OCI-LY7 (cell line): Measurements from ENCODE around the gene HSPD1. TPM values are rescaled to one million over a fixed set of nuclear protein-coding genes. Genes with fewer than 3 reads are reported as not detected.
A peak's percentile ranks its signal among the peaks of the same experiment; 100 is the strongest.

Experiments used
- BruUV-seq: library from RNA; stranded (reverse); fragments of 400-500 nt; replicated peaks from 2 replicates; lab custom pipeline; 2021; lab: Mats Ljungman, UMichigan
- CTCF ChIA-PET: fragments of 300-600 bp; sonication (Branson Sonifier 250); formaldehyde crosslinking; loops from one replicate; lab custom pipeline; 2022; ENCODE audit warnings: antibody characterized with exemption; ENCODE audit not compliant: unreplicated experiment; lab: Charles Lee
- POLR2A ChIA-PET: fragments of 300-600 bp; sonication (Branson Sonifier 250); formaldehyde crosslinking; loops from one replicate; lab custom pipeline; 2022; ENCODE audit warnings: antibody characterized with exemption; lab: Charles Lee
- DNase-seq: peaks from one replicate; pipeline ENCODE4 v3.0.0-alpha.2; 2015; ENCODE audit warnings: low spot score
- H2AFZ ChIP-seq: fragments of 200-600 bp; sonication (generic), shearing (Covaris generic); 2 replicates; pipeline ENCODE4 v1.6.1; 2014; ENCODE audit warnings: mild to moderate bottlenecking, antibody characterized with exemption, low read length, moderate library complexity
- H3K27ac ChIP-seq: fragments of 200-600 bp; sonication (generic); 2 replicates; pipeline ENCODE4 v1.5.1; 2014; ENCODE audit warnings: mixed run types, low read depth, mild to moderate bottlenecking, moderate library complexity, low read length, inconsistent platforms; ENCODE audit not compliant: poor library complexity, severe bottlenecking
- H3K36me3 ChIP-seq: fragments of 200-600 bp; sonication (generic); 2 replicates; pipeline ENCODE4 v1.6.1; 2014; ENCODE audit warnings: mild to moderate bottlenecking, antibody characterized with exemption, low read length, moderate library complexity, mixed read lengths; ENCODE audit not compliant: insufficient read depth
- H3K4me1 ChIP-seq: fragments of 200-600 bp; sonication (generic); 2 replicates; pipeline ENCODE4 v1.5.1; 2014; ENCODE audit warnings: mild to moderate bottlenecking, low read length; ENCODE audit not compliant: insufficient read depth, poor library complexity, severe bottlenecking
- H3K4me2 ChIP-seq: fragments of 200-600 bp; sonication (generic); 2 replicates; pipeline ENCODE4 v1.6.1; 2014; ENCODE audit warnings: mild to moderate bottlenecking, low read length
- H3K4me3 ChIP-seq: fragments of 200-600 bp; sonication (generic); 2 replicates; pipeline ENCODE4 v1.5.1; 2014; ENCODE audit warnings: mild to moderate bottlenecking, low read depth, low read length; ENCODE audit not compliant: poor library complexity, severe bottlenecking
- H3K79me2 ChIP-seq: fragments of 200-600 bp; sonication (generic); 2 replicates; pipeline ENCODE4 v1.6.1; 2016; ENCODE audit warnings: low read depth, mild to moderate bottlenecking, low read length, moderate library complexity, mixed read lengths; ENCODE audit not compliant: insufficient read depth
- H3K9me2 ChIP-seq: fragments of 200-600 bp; sonication (generic); 2 replicates; pipeline ENCODE4 v1.6.1; 2016; ENCODE audit warnings: mild to moderate bottlenecking, low read length, mixed read lengths; ENCODE audit not compliant: insufficient read depth
- H3K9me3 ChIP-seq: fragments of 200-600 bp; sonication (generic); 2 replicates; pipeline ENCODE4 v1.6.1; 2014; ENCODE audit warnings: mild to moderate bottlenecking, mixed run types, low read length, mixed read lengths
- H4K20me1 ChIP-seq: fragments of 200-600 bp; sonication (generic); 2 replicates; pipeline ENCODE4 v1.6.1; 2014; ENCODE audit warnings: mild to moderate bottlenecking, antibody characterized with exemption, low read length, moderate library complexity, mixed read lengths; ENCODE audit not compliant: insufficient read depth
- CTCF ChIP-seq: fragments of 200-600 bp; sonication (generic); conservative IDR thresholded peaks from 2 replicates; pipeline ENCODE4 v1.5.1; 2014; ENCODE audit warnings: mild to moderate bottlenecking, antibody characterized with exemption, low read length, moderate library complexity, mixed read lengths
- EZH2phosphoT487 ChIP-seq: fragments of 200-600 bp; sonication (generic); IDR thresholded peaks from 2 replicates; pipeline ENCODE4 v1.6.1; 2018; ENCODE audit warnings: low read depth, borderline replicate concordance, mild to moderate bottlenecking, mixed run types, antibody characterized with exemption, low read length, moderate library complexity, mixed read lengths
- intact Hi-C: fragments of 100-400 bp; cut with micrococcal nuclease; formaldehyde crosslinking; loops from one replicate; pipeline ENCODE4 v1.10.0; 2022; ENCODE audit not compliant: unreplicated experiment
- total RNA-seq, 2 experiments: library from RNA; depleted of rRNA in 1 of 2; stranded (reverse); fragments of >200 nt in 1 of 2; shearing (Covaris generic) in 1 of 2; gene quantifications; 2 replicates each; pipeline ENCODE4 v1.2.3, GENCODE V29; 2014 to 2022

The HSPD1 gene
- total RNA-seq, 2 experiments from 2014 or later: 370 to 702 TPM

DNA sequence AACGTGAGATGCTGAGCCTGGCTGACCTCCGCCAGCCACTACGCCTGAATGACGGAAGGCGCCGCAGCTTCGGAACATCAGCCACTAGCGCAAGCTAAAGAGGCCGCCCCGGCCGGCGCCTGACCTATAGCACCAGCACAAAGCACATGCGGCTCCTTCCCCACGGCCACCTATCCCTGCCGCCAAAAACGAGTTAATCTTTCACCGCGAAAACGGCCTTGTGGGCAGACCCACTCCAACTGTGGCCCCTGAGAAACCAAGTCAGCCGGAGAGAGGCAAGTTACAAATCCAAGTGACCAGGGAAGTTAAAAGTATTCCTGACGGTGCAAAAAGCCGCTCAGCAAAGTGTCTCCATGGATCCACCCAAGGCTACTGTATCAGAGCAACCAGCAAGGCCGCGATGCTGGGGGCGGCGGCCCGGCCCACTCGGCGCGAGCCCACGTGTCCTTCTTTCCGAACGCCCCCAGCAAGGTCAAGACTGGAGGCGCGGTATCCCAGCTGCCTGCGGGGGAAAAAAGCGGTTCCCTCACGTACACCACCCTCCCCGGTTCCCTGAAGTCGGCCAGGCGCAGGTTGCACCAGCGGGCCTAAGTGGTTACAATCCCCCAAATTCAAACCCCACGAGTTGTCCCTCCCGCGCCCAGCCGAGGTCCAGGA is 575 bp downstream of the HSPD1 start:
- no TSS peak for BruUV-seq
- no peaks in the 10 kb centered on the region for H3K9me3 ChIP-seq
- peak overlapping the region; percentile 83 for H3K4me3 ChIP-seq
- intact Hi-C loops: loop anchor here (2.0 to 5.0 kb wide), 2 partner anchors 92 to 208 kb away; no protein-coding TSS in a partner anchor
- H3K4me1 ChIP-seq: peaks cover 60% of the 10 kb centered on the region
- POLR2A ChIA-PET: interaction anchor here (1.0 to 10.2 kb wide), 10 partner anchors 10 to 94 kb away, joined by 3 to 136 read pairs (median 4); partner anchors contain the start of genes COQ10B and MOB4
- TF ChIP-seq EZH2phosphoT487 (no peak), CTCF (no peak)
- peak overlapping the region; percentile 83 for H3K4me2 ChIP-seq
- H3K27ac ChIP-seq: peak overlapping the region; percentile 77
- no peak overlapping the region for H2AFZ ChIP-seq
- peaks cover 56% of the 10 kb centered on the region for H4K20me1 ChIP-seq
- peaks cover 90% of the 10 kb centered on the region for H3K36me3 ChIP-seq
- peak; percentile 84 for DNase-seq
- CTCF ChIA-PET: interaction anchor here (1.3 kb wide), 1 partner anchor 18 kb away, joined by 3 read pairs; no protein-coding TSS in a partner anchor
- peaks cover 94% of the 10 kb centered on the region for H3K79me2 ChIP-seq
- no peaks in the 10 kb centered on the region for H3K9me2 ChIP-seq

- ChIA-PET CTCF (no interaction called here), POLR2A (interaction anchor here (0.6 to 10.2 kb wide), 10 partner anchors 9 to 1222 kb away, joined by 3 to 136 read pairs (median 4); partner anchors contain the start of gene MOB4)
- Histone ChIP-seq H4K20me1 (peaks cover 58% of the 10 kb centered on the region), H3K9me3 (no peaks in the 10 kb centered on the region), H3K9me2 (no peaks in the 10 kb centered on the region), H3K27ac (peak overlapping the region; percentile 77), H3K79me2 (peaks cover 94% of the 10 kb centered on the region), H3K36me3 (peaks cover 90% of the 10 kb centered on the region), H3K4me3 (peak overlapping the region; percentile 83), H3K4me2 (peak overlapping the region; percentile 83), H3K4me1 (peaks cover 56% of the 10 kb centered on the region), H2AFZ (no peak overlapping the region)
- DNase-seq: no peak
- TF ChIP-seq CTCF: no peak
- intact Hi-C loops: loop anchor here (2.0 to 5.0 kb wide), 2 partner anchors 91 to 208 kb away; no protein-coding TSS in a partner anchor
- no TSS peak for BruUV-seq
Observed at GRCh38 chr2:197498235-197498936, 1.3 kb downstream of the HSPD1 start.
